GM12873 (cell line): ENCODE data around the gene NOTCH3.

Source experiments
- TF ChIP-seq, protein P1 (sequence below): IDR thresholded peaks from 2 replicates; pipeline ENCODE4 v1.5.1; 2012; ENCODE audit warnings: low read depth, mild to moderate bottlenecking, moderate library complexity, low read length, control low read depth; ENCODE audit not compliant: insufficient read depth; ENCODE audit errors: missing control alignments

Gene NOTCH3

DNA sequence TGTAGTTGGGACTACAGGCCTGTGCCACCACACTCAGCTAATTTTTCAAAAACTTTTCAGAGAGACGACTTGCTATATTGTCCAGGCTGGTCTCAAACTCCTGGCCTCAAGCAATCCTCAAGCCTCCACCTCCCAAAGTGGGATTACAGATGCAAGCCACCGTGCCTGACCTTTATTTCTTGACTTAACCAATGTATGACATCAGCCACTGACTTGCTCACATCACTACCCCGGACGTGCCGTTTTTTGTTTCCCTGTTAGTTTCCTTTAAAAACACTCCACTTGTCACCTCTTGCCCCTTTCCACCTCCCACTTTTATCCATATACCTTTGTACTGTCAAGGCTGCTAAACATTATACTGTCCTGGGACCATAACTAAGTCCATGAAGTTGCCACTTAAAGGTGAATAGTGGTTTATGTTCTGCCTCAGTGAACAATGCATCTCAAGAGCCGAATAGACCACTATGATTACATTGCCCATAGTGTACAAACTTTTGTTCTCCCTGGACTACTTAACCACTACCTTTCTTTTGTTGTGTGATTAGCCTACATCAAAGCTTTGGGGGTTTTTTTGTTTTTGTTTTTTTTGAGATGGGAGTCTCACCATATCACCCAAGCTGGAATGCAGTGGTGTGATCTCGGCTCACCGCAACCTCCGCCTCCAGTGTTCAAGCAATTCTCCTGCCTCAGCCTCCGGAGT, 33.8 kb upstream of the NOTCH3 start:
- TF ChIP-seq, protein P1, sequence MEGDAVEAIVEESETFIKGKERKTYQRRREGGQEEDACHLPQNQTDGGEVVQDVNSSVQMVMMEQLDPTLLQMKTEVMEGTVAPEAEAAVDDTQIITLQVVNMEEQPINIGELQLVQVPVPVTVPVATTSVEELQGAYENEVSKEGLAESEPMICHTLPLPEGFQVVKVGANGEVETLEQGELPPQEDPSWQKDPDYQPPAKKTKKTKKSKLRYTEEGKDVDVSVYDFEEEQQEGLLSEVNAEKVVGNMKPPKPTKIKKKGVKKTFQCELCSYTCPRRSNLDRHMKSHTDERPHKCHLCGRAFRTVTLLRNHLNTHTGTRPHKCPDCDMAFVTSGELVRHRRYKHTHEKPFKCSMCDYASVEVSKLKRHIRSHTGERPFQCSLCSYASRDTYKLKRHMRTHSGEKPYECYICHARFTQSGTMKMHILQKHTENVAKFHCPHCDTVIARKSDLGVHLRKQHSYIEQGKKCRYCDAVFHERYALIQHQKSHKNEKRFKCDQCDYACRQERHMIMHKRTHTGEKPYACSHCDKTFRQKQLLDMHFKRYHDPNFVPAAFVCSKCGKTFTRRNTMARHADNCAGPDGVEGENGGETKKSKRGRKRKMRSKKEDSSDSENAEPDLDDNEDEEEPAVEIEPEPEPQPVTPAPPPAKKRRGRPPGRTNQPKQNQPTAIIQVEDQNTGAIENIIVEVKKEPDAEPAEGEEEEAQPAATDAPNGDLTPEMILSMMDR: no peak

DNA sequence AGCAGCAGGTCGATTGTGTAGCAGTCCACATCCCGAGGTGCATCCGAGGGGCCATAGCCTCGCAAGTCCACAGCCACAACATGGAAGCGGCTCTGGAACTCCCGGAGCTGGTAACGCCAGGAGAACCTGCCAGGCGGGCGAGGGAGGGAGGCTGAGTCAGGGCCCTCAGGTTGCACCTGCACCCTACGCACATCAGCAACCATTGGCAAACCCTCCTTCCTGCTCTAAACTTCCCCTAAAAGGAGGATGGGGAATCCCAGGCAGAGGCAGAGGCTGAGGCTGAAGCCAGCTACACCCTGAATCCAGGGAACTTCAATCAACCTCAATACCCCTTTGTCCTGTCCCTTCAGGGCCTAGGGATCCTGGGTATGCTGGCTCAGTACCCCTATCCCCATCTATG, 30.5 kb upstream of the NOTCH3 start:
- TF ChIP-seq, protein P1: no peak

DNA sequence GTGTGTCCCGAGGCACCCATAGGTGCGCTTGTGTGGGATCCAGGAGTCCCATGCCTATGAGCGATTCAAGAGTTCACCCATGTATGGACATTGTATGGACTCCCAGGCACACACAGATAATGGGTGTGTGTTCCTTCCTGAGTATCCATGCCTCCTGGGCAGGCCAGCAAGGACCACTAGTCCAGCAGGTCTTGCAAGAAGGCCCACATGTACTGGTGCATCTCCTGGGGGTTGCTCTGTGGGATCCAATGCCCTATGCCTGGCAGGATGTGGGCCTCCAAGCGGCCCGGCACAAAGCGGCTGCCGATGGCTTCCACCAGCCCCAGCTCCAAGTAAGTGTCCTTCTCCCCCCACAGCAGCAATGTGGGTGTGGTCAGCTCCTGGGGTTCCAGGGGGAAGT, 26.5 kb upstream of the NOTCH3 start:
- TF ChIP-seq, protein P1: no peak

DNA sequence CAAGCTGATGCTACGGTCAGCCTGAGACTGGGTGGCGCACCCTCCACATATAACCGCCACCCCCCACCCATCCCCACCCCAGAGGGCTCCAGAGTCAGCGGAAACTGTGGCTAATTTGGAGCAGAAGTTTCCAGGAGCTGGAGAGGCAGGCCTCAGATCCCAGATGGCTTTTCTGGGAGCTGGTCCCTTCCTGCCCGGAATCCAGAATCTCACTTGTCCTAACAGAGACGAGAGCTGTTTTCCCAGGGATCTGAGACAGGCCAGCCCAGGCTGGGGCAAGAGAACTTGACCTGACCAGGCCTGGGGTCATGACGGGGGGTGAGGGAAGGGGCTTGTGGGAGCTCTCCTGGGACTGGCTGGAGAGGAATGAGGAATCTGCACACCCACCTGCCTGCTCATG, 25.0 kb upstream of the NOTCH3 start:
- TF ChIP-seq, protein P1: no peak

DNA sequence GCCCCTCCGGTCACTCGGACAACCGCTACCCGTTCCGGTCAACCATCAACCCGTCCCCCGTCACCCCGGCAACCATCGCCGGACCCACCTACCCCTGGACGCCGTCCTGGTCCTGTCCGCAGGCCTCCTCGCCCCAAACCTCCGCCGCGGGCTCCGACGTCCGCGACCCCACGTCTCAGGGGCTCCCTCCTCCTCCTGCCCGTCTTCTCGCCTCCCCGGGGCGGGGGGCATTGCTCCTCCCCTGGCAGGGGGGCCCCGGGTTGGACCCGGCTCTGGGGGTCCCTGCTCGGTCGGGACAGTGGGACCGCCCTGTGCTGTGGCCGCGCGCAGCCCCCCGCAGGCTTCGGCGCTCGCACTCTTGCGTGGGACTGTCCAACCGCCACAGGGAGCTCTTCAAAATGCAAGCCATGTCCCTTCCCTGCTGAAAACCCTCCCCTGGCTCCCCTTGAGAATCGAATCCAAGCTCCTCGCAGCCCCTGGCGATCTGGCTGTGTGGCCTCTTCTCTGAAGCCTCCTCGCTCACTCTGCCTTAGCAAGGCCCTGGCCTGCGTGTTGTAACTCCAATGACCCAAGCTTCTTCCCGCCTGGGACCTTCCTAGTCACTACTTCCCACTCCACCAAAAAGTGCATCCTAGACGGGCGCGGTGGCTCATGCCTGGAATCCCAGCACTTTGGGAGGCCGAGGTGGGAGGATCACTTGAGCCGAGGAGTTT, 23.0 kb upstream of the NOTCH3 start:
- TF ChIP-seq, protein P1: no peak

DNA sequence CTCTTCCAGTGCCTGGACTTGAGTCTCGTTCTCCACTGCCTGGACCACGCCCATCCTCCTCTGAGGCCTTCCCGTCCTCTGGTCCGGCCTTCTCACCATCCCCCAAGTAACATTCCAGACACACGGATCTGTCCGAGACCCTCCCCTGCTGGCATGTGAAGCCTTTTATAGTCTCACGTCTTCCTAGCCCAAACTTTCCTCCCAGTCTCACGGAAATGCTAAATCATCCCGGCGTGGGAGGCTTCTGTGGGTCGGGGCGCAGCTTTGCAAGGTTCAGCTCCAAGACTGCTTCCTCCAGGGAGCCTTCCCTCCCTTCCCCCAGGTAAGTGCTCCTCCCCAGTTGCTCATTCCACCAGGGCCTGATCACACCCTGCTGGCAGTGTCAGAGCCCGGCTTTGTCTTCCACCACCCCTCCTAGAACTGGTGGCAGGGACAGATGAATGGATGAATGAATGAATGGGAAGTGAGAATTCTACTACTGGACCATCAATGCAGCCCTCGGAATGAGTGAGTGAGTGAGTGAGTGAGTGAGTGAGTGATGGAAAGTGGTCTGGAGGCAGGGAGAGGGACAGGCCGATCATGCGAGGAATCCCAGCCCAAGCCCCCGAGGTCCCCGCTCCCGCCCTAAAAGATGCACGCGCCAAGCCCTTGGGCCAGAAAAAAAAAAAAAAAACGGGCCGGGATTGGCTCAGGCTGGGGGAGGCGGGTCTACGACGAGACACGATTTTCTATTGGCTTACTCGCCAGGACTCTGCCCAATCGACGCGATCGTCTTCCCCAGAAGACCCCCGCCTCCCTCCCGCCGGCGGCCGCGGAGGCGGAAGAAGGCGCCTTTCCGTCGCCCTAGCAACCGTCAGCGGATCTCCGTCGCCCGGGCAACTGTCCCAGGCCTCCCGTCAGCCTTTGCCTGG, 22.2 kb upstream of the NOTCH3 start:
- TF ChIP-seq, protein P1: no peak

DNA sequence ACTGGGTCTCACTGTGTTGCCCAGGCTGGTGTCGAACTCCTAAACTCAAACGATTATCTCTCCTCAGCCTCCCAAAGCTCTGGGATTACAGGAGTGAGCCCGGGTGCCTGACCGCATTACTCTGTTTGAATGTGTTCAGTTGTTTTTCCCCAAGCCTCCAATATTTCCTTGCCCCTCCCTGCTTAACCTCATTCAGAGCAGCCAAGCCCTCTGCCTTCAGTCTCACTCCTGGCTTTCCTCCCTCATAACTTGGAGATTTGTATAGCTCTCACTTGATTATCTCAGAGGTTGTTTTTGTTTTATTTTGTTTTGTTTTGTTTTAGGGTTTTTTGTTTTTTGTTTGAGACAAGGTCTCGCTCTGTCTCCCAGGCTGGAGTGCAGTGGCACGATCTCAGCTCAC, 20.0 kb upstream of the NOTCH3 start:
- TF ChIP-seq, protein P1: no peak
